DOHH2 (cell line): ENCODE data around the gene GBA3.

Experiments used
- EZH2phosphoT487 ChIP-seq: fragments of 200-600 bp; sonication (generic); IDR thresholded peaks from 2 replicates; pipeline ENCODE4 v1.6.1; 2017; ENCODE audit warnings: borderline replicate concordance, mild to moderate bottlenecking, antibody characterized with exemption, low read length, moderate library complexity, mixed read lengths
- TF ChIP-seq, protein P1 (sequence below): fragments of 200-600 bp; sonication (generic); IDR thresholded peaks from one replicate; pipeline ENCODE4 v1.5.1; 2014; ENCODE audit warnings: antibody characterized with exemption, mild to moderate bottlenecking, low read depth, low read length; ENCODE audit not compliant: poor library complexity, severe bottlenecking

DNA sequence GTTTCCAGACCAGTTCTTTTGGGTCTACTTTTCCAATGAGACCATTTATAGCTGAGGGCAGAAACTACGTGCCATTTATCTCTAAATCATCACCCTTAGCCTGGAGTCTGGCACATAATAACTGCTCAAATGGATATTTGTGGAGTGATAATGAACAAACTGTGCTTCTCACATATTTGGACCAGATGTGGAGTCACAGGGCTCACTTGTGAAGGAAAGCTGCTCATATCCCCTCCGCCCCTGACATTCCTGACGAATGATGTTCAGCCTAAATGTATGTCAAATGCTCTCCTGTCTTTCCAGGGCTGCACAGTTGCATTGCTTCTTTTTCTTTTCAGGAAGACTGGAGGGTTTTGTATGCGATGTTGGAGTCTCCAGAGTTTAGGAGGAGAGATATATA lies 110.1 kb downstream of the GBA3 start:
- TF ChIP-seq, protein P1, sequence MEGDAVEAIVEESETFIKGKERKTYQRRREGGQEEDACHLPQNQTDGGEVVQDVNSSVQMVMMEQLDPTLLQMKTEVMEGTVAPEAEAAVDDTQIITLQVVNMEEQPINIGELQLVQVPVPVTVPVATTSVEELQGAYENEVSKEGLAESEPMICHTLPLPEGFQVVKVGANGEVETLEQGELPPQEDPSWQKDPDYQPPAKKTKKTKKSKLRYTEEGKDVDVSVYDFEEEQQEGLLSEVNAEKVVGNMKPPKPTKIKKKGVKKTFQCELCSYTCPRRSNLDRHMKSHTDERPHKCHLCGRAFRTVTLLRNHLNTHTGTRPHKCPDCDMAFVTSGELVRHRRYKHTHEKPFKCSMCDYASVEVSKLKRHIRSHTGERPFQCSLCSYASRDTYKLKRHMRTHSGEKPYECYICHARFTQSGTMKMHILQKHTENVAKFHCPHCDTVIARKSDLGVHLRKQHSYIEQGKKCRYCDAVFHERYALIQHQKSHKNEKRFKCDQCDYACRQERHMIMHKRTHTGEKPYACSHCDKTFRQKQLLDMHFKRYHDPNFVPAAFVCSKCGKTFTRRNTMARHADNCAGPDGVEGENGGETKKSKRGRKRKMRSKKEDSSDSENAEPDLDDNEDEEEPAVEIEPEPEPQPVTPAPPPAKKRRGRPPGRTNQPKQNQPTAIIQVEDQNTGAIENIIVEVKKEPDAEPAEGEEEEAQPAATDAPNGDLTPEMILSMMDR, result no peak
- TF ChIP-seq EZH2phosphoT487, result no peak
